ENCODE measurements around the gene GATD1.

GATD1 gene

GRCh38 chr11:763073-763463 lies 14.2 kb downstream of the GATD1 start:
- no peak for TF ChIP-seq GATA3 (IDR thresholded peaks at IDR 0.05; ENCODE audit: low read depth, low read length)
- TF ChIP-seq GATA2 (IDR thresholded peaks at IDR 0.05; ENCODE audit: low read depth, low read length) = no peak

- TF ChIP-seq GATA3 (IDR thresholded peaks at IDR 0.05; ENCODE audit: low read depth, low read length) (no peak), GATA2 (IDR thresholded peaks at IDR 0.05; ENCODE audit: low read depth, low read length) (no peak)
Measured at GRCh38 chr11:762421-763072, 14.7 kb downstream of the GATD1 start.

- TF ChIP-seq GATA2 (IDR thresholded peaks at IDR 0.05; ENCODE audit: low read depth, low read length) = no peak
Measured at GRCh38 chr11:761526-762108, 15.7 kb downstream of the GATD1 start.

- TF ChIP-seq GATA3 (IDR thresholded peaks at IDR 0.05; ENCODE audit: low read depth, low read length) (no peak), GATA2 (IDR thresholded peaks at IDR 0.05; ENCODE audit: low read depth, low read length) (no peak)
Measured at GRCh38 chr11:760236-760635, 17.1 kb downstream of the GATD1 start.

- TF ChIP-seq GATA3 (IDR thresholded peaks at IDR 0.05; ENCODE audit: low read depth, low read length) = no peak
- no peak for TF ChIP-seq GATA2 (IDR thresholded peaks at IDR 0.05; ENCODE audit: low read depth, low read length)
Measured at GRCh38 chr11:749731-750130, 27.6 kb downstream of the GATD1 start.

- TF ChIP-seq GATA2 (IDR thresholded peaks at IDR 0.05; ENCODE audit: low read depth, low read length) (no peak), GATA3 (IDR thresholded peaks at IDR 0.05; ENCODE audit: low read depth, low read length) (no peak)
Measured at GRCh38 chr11:748007-748359, 29.3 kb downstream of the GATD1 start.

- no peak for TF ChIP-seq GATA2 (IDR thresholded peaks at IDR 0.05; ENCODE audit: low read depth, low read length)
- TF ChIP-seq GATA3 (IDR thresholded peaks at IDR 0.05; ENCODE audit: low read depth, low read length) = no peak
Measured at GRCh38 chr11:747158-748006, 29.9 kb downstream of the GATD1 start, which contains the start of gene TALDO1. Gene TALDO1, plus strand, starts transcription at chr11:747464. Its CDS starts 18 bp downstream, at chr11:747482.

GRCh38 chr11:746289-747157 lies 30.8 kb downstream of the GATD1 start:
- TF ChIP-seq GATA3 (IDR thresholded peaks at IDR 0.05; ENCODE audit: low read depth, low read length) (no peak), GATA2 (IDR thresholded peaks at IDR 0.05; ENCODE audit: low read depth, low read length) (no peak)

- TF ChIP-seq GATA2 (IDR thresholded peaks at IDR 0.05; ENCODE audit: low read depth, low read length) (no peak), GATA3 (IDR thresholded peaks at IDR 0.05; ENCODE audit: low read depth, low read length) (no peak)
Measured at GRCh38 chr11:745428-745827, 31.9 kb downstream of the GATD1 start.

- TF ChIP-seq GATA2 (IDR thresholded peaks at IDR 0.05; ENCODE audit: low read depth, low read length) = no peak
- TF ChIP-seq GATA3 (IDR thresholded peaks at IDR 0.05; ENCODE audit: low read depth, low read length) = no peak
Measured at GRCh38 chr11:742571-743201, 34.6 kb downstream of the GATD1 start.

- no peak for TF ChIP-seq GATA2 (IDR thresholded peaks at IDR 0.05; ENCODE audit: low read depth, low read length)
- no peak for TF ChIP-seq GATA3 (IDR thresholded peaks at IDR 0.05; ENCODE audit: low read depth, low read length)
Measured at GRCh38 chr11:742156-742546, 35.1 kb downstream of the GATD1 start.

GRCh38 chr11:737366-737765 lies 39.9 kb downstream of the GATD1 start:
- TF ChIP-seq GATA2 (IDR thresholded peaks at IDR 0.05; ENCODE audit: low read depth, low read length) (no peak), GATA3 (IDR thresholded peaks at IDR 0.05; ENCODE audit: low read depth, low read length) (no peak)

GRCh38 chr11:733072-733471 lies 44.2 kb downstream of the GATD1 start:
- no peak for TF ChIP-seq GATA3 (IDR thresholded peaks at IDR 0.05; ENCODE audit: low read depth, low read length)
- TF ChIP-seq GATA2 (IDR thresholded peaks at IDR 0.05; ENCODE audit: low read depth, low read length) = no peak

Measured in SH-SY5Y (cell line).